WERI-Rb-1 (cell line): Measurements from ENCODE around the gene RNF141.

Experiments
- DNase-seq: peaks from one replicate; pipeline ENCODE4 v3.0.0-alpha.2; 2020
- H3K27ac ChIP-seq: fragments of 250-450 bp; sonication (Bioruptor Pico); 2 replicates; pipeline ENCODE4 v1.5.1; 2020; ENCODE audit warnings: mild to moderate bottlenecking, moderate library complexity
- H3K27me3 ChIP-seq: fragments of 250-450 bp; sonication (Bioruptor Pico); 2 replicates; pipeline ENCODE4 v1.5.1; 2021; ENCODE audit warnings: mild to moderate bottlenecking, low read depth, moderate library complexity; ENCODE audit not compliant: insufficient read depth, severe bottlenecking
- H3K36me3 ChIP-seq: fragments of 250-450 bp; sonication (Bioruptor Pico); 2 replicates; pipeline ENCODE4 v1.5.1; 2020; ENCODE audit warnings: mild to moderate bottlenecking, moderate library complexity
- H3K4me3 ChIP-seq: 2 replicates; pipeline ENCODE4 v1.5.1; 2011; ENCODE audit warnings: low read depth, mild to moderate bottlenecking, control low read depth, low read length
- H3K9me3 ChIP-seq: fragments of 250-450 bp; sonication (Bioruptor Pico); 2 replicates; pipeline ENCODE4 v1.5.1; 2021; ENCODE audit warnings: mild to moderate bottlenecking, moderate library complexity; ENCODE audit not compliant: severe bottlenecking
- TF ChIP-seq, protein P1 (sequence below): IDR thresholded peaks from 2 replicates; pipeline ENCODE4 v1.5.1; 2011; ENCODE audit warnings: low read depth, mild to moderate bottlenecking, control low read depth, inconsistent platforms, low read length

RNF141 gene

DNA sequence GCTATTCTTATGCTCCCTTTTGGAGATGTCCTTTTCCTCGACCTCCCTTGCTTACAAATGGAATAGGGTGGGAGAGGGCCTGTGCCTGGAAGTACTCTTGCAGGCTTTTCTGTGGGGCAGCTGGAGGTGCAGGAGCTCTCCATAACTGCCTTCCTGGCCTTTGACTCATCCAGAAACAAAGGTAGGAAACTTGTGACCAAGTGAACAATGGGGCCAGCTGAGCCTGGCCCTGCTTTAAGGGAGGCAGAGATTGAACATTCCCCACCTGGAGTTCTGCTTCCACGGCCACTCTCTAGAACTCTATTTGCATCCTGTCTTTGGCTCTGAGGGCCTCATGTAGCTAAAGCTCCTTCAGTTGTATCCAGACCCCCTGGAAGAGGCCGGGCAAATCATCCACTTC lies 32.6 kb upstream of the RNF141 start:
- Histone ChIP-seq H3K4me3 (no peak overlapping the region), H3K27me3 (no peaks in the 10 kb centered on the region), H3K9me3 (no peaks in the 10 kb centered on the region), H3K36me3 (no peaks in the 10 kb centered on the region), H3K27ac (no peak overlapping the region)
- DNase-seq = no peak
- TF ChIP-seq, protein P1, sequence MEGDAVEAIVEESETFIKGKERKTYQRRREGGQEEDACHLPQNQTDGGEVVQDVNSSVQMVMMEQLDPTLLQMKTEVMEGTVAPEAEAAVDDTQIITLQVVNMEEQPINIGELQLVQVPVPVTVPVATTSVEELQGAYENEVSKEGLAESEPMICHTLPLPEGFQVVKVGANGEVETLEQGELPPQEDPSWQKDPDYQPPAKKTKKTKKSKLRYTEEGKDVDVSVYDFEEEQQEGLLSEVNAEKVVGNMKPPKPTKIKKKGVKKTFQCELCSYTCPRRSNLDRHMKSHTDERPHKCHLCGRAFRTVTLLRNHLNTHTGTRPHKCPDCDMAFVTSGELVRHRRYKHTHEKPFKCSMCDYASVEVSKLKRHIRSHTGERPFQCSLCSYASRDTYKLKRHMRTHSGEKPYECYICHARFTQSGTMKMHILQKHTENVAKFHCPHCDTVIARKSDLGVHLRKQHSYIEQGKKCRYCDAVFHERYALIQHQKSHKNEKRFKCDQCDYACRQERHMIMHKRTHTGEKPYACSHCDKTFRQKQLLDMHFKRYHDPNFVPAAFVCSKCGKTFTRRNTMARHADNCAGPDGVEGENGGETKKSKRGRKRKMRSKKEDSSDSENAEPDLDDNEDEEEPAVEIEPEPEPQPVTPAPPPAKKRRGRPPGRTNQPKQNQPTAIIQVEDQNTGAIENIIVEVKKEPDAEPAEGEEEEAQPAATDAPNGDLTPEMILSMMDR = no peak

DNA sequence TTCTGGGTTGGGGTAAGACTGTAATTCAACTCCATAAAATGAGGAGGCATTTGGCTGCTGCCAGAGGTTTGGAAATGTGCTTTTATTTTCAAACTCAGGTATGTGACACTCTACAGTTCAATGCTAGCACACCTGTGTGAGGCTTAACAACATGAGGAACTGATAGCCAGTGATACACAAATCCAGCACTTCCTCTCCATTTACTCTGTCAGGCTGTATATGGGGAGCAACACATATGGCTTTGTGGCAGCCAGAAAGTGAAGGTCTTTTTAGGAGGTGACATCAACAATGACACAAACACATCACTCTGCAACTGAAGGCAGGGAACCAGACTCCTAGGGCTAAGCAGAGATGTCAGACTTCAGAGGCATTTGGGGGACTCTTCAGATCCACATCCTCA lies 32.0 kb upstream of the RNF141 start:
- Histone ChIP-seq H3K36me3 (no peaks in the 10 kb centered on the region), H3K27ac (no peak overlapping the region), H3K4me3 (no peak overlapping the region), H3K9me3 (no peaks in the 10 kb centered on the region), H3K27me3 (no peaks in the 10 kb centered on the region)
- DNase-seq = no peak
- TF ChIP-seq, protein P1 = no peak

DNA sequence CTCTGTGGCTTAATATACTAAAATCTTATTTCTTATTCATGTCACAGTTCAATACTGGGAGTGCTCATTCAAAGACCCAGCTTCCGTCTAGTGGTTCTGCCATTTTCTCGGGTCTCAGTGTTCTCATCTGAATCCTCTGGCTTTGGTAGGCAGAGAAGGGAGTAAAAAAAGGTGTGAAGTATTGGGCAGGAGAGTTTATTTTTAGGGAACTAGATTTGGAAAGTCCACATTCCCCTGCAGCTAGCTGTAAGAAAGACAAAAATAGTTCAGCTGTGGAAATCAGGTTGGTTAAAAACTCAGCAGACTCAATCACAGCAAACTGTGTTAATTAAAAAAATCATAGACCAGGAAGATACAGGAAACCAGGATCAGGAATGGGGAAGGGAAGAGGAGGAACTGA lies 31.5 kb upstream of the RNF141 start:
- H3K27ac ChIP-seq = no peak overlapping the region
- no peak overlapping the region for H3K4me3 ChIP-seq
- no peaks in the 10 kb centered on the region for H3K9me3 ChIP-seq
- no peaks in the 10 kb centered on the region for H3K36me3 ChIP-seq
- TF ChIP-seq, protein P1 = no peak
- no peaks in the 10 kb centered on the region for H3K27me3 ChIP-seq
- no peak for DNase-seq

DNA sequence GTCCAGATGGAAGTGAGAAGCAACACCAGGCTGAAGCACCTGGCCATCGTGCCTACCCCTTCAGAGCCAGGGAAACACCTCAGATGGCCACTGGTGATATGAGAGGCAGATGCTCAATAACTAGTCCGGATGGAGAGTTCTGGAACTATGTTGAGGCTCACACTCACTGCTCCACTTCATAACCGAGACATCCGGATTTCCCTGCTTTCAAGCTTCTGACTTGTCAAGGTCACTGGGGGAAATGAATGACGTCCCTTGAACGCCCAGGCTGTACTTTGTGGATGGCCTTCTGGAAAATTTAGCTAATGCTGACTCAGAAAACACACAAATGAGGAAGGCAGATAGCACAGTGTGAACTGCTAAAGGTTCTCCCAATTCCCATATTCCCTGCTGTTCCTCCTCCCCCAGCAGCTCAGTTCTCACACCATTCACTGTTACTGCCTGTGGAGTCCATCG lies 27.5 kb upstream of the RNF141 start, which contains the start of gene LYVE1:
LYVE1 (minus strand) TSS at position 180 of the 456 bp plus-strand sequence; CDS start at position 47, 133 bp downstream.
- no peaks in the 10 kb centered on the region for H3K9me3 ChIP-seq
- TF ChIP-seq, protein P1 = no peak
- DNase-seq = no peak
- H3K27ac ChIP-seq = no peak within 1 kb of the TSS
- H3K4me3 ChIP-seq = no peak within 1 kb of the TSS
- no peaks in the 10 kb centered on the region for H3K36me3 ChIP-seq
- H3K27me3 ChIP-seq = no peaks in the 10 kb centered on the region

DNA sequence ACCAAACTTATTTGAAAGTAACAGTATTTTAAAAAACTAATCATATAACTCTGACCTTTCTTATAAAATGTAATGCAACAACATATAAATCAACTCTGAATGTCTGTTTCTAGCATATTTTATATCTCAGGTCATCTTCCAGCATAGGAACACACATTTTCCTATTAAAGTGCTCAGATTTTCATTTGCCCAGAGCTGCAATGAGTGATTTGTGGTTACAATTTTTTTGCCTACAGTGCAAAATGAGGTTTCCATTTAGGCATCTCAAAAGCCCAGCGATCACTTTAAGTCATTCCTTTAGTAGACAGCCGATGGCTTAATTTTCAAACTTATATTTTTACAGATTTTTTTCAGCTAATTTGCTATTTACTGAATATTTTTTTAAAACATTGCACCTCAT lies 26.5 kb upstream of the RNF141 start:
- TF ChIP-seq, protein P1 = no peak
- Histone ChIP-seq H3K27ac (no peak overlapping the region), H3K9me3 (no peaks in the 10 kb centered on the region), H3K27me3 (no peaks in the 10 kb centered on the region), H3K36me3 (no peaks in the 10 kb centered on the region), H3K4me3 (no peak overlapping the region)
- DNase-seq = no peak

DNA sequence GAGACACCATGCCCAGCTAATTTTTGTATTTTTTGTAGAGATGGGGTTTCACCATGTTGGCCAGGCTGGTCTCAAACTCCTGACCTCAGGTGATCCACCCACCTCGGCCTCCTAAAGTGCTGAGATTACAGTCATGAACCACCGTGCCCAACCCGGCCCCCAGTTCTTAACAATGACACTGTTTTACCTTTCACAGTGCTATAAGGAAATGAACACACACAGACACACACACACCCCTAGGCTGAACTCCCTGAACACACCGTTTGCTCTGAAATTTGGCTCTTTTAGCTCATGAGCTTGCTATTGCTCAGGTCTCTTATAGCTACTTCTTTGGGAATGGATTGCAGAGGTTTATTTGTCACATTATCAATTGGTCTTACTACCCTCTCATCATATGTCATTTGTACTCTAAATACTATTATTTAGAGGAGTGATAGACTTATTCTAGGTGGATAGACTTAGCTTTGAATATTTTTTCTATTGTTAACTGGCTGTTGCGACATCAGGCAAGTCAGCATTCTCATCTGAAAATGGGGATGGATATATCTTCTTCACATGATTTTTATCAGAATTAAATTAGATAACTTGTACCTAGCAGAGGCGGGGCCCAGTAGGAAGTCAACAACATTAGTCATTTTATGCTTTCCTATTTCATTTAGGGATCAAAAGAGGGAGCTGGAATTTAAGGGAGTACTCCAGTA lies 25.4 kb upstream of the RNF141 start:
- TF ChIP-seq, protein P1 = no peak
- Histone ChIP-seq H3K4me3 (no peak overlapping the region), H3K36me3 (no peaks in the 10 kb centered on the region), H3K27me3 (no peaks in the 10 kb centered on the region), H3K27ac (no peak overlapping the region), H3K9me3 (no peaks in the 10 kb centered on the region)
- no peak for DNase-seq
